GM12873 (cell line): Measurements from ENCODE around the gene ATP10A.

Source experiments
- CTCF ChIP-seq: IDR thresholded peaks from 2 replicates; pipeline ENCODE4 v1.5.1; 2012; ENCODE audit warnings: low read depth, mild to moderate bottlenecking, moderate library complexity, low read length, control low read depth; ENCODE audit not compliant: insufficient read depth; ENCODE audit errors: missing control alignments

The ATP10A gene

GRCh38 chr15:25715536-25716413, 147.4 kb downstream of the ATP10A start:
- TF ChIP-seq CTCF: no peak

- no peak for TF ChIP-seq CTCF
Observed at GRCh38 chr15:25714538-25714840, 148.6 kb downstream of the ATP10A start.

DNA sequence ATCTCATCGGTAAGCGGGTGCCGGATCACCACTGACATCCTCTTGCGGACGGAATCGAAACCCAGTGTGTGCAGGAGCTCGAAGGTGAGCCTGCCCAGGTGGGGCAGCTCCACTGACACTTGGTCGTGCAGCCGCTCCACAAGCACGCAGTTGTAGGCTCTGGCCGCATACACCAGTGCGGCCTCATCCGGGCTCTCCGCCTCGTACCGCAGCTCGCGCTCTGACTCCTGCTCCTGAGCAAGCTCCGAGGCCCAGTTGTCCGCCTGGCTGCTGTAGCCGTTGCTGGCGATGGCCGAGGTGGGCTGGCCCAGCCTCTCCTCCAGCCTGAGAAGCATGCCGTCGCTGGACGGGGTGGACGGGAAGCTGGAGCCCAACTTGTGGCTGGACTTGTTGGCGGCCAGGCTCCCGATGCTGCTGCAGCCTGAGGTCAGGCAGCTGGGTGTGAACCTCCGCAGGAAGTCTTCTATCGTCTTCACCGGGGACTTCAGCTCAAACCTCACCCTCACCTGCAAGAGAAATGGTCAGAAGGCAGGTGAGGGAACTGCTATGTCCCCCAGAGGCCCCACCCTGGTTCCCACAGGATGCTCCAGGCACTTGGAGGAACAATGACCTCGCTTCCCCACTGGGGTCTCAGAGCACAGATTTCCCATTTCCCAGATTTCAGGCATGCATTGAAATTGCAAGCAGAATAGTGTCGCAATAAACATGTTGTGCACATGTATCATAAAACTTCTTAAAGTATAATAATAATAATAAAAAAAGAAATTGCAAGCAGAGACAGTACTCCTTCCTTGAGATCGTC, 149.2 kb downstream of the ATP10A start:
- no peak for TF ChIP-seq CTCF

GRCh38 chr15:25712961-25713355, 150.2 kb downstream of the ATP10A start:
- TF ChIP-seq CTCF: no peak

DNA sequence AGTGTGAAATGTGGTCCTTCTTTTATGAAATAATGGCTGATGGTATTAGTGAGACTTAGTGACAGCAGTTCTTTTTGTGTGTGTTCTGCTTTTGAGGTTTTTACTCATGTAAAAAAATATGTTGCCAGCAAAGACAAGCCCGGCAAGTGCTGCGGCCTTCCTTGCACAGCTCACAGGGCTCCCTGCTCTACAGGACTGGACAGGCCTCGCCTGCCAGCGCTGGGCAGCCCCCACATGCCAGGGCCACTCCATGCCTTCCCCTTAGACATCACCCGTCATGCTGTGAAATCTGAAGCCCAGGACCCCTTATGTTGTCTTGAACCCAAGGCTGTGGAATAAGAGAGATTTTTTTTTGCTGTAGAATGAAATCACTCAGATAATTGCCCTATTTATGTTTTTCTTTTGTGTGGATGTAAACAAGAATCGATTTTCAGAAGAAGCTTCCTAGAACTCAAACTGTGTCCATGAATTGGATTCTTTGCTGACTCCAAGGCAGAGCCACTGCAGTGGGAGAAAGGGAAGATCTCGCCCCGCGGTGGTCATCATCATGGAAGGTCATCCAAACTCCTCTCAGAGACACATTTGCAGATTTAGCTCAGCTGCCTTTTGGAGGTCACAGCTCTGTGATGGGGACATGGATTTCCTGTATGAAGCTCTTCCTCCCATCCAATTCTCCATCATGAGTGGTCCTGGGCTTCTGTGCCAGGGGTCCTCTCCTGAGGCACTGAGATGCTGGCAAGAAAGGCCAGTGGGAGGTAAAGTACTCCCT, 150.8 kb downstream of the ATP10A start:
- no peak for TF ChIP-seq CTCF

DNA sequence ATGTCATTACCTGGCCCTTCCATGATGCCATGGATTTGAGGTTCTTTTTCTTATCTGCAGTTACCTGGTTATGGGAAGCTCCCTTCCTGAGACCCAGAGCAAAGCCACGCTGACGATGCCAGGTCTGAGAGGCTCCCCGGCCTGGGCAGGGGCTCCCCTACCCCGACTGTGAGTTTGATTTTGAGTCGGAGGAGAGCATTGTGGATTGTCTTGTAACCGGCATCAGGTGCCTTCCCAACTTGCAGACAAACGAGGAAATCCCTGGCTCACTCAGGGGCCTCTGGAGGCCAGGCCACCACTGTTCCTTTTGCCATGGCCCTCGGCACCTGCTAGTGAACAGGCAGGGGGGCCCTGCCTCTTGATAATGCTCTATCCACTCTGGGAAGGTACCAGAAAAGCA, 151.4 kb downstream of the ATP10A start:
- TF ChIP-seq CTCF: no peak

DNA sequence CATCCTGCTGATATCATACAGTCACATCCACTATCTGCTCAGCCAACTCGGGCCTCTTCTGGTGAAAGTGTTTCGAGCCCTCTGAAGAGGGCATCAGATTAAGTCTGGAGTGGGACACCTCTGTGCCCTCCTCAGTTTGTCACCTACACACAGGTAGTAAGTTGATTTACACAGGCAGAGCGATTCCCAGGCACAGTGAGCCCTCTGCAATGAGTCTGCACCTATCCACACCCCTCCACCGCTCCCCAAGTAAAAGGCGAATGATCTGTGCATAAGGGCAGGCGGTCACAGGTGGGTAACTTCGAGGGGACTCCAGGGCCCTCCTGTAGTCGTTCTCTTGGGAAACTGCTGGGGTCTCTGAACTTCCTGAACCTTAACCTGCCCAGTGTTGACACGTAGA, 152.0 kb downstream of the ATP10A start:
- no peak for TF ChIP-seq CTCF
